GM18909 (cell line): ENCODE results near the gene NFIA.

ENCODE experiments used
- ATAC-seq: cut with Tn5 transposase; IDR thresholded peaks from one replicate; pipeline ENCODE4 v1.9.1; 2021; ENCODE audit warnings: mild to moderate bottlenecking; ENCODE audit not compliant: unreplicated experiment, poor library complexity

The NFIA gene

GRCh38 chr1:61376151-61376550 lies 293.8 kb downstream of the NFIA start:
- ATAC-seq, result no peak

DNA sequence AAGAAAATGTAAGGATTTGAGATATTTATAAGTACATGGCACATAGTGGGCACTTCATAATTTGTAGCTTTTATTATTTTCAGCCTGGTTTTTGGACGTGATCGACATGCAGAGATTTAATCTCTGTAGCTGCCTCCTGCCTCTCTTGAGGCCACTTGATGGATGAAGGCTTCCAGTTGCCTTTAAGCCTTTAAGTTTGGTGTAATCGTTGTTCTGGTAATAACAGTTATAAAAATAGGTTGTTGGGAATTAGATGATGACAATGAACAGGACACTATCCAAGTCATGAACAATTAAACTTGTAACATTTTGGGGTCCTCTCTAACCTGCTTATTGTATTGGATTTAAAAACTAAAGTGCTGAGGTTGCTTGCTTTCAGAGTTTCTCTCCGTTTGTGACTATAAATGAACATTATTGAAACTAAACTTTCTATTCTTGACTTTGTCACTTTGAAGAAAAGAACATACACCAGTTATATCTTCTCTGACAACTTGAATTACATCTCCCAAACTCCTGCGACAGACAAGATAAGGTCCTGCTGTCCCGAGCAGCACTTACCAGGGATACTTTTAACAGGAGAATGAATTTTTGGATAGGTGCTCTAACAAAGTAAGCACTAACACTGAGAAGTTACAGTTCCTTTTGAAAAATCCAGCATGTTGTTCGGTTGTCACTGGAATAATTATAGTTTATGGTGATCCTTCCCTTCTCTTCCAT lies 295.0 kb downstream of the NFIA start:
- ATAC-seq, result no peak

- ATAC-seq, result no peak
Observed at GRCh38 chr1:61378494-61379180, 296.3 kb downstream of the NFIA start.

GRCh38 chr1:61379693-61380092 lies 297.3 kb downstream of the NFIA start:
- no peak for ATAC-seq

DNA sequence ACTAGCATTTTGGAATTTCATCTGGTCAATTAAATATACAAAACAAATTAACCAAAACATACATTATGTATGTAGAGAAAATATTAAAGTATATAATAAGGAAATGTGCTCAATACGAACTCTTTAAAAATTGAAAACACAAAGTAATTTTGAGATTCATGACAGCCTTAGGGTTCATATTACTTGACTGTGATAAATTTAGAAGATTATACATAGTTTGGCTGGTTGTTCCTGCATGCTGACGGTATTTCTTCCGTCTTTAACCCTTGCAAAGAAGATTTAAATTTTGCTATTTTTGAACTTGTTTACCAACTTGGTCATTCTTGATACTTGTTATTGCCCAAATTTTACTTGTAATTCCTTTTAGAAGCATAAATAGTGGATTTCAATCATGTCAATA lies 298.2 kb downstream of the NFIA start:
- no peak for ATAC-seq

DNA sequence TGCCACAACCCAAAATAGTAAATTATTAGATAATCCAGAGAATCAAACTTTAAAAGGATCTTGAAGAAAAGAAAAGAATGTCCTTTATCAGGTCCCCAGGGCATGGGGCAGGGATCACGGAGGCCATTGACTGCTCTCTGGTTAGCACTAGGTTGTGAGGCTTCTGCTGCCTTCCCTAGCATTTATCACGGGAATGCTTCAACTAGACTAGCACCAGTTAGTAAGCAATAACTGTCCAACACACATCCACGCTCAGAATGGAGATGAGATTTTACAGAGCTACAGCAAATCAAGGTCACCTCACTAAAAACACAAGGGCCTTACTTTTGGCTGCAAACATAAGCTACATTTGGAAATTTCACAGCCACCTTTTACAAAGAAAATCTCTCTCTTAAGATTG lies 304.0 kb downstream of the NFIA start:
- no peak for ATAC-seq

DNA sequence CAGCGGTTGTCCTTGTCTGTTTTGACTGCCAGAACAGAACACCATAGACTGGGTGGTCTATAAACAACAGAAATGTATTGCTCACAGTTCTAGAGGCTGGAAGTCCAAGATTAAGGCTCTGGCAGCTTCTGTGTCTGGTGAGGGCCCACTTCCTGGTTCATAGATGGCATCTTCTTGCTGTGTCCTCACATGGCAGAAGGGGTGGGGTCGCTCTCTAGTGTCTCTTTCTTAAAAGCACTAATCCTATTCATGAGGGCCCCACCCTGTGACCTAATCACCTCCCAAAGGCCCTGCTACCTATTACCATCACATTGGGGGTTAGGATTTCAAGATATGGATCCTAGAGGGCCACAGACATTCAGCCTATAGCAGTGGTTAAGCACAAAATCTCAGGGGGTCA lies 304.4 kb downstream of the NFIA start:
- ATAC-seq, result no peak

- ATAC-seq, result no peak
Observed at GRCh38 chr1:61387829-61388228, 305.5 kb downstream of the NFIA start.

GRCh38 chr1:61388566-61388965 lies 306.2 kb downstream of the NFIA start:
- no peak for ATAC-seq

DNA sequence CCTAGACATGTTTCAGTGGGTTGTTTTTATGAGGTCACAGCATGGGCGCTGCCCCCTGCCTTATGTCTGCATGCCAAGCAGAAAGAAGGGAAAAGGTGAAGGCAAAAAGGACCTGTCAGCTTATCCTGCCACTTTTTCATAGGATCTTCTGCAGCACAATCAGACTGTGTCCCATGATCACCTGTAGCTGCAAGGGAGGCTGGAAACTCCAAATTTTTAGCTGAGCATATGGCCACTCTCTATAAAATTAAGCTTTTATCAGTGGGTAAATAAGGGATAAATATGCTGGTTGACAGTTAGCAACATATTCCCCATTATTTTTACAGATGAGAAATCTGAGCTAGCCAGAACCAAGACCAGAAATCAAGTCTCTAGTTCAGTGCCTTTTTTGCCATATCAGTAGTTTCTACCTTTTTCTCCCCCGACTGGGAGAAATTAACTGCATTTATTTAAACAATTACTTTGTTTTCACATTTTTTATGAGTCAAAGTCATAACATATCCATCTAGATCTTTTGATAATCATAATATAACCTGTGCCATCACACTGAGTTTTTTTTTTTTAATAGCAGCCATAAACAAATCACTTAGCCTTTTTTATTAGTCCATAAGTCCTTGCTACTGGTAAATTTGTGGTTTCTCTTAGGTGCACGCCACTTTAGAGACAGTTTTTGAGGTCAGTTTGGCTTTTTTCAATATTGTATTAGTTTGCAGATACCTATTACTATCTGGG lies 307.0 kb downstream of the NFIA start:
- ATAC-seq, result no peak

- ATAC-seq, result no peak
Observed at GRCh38 chr1:61389926-61390845, 307.8 kb downstream of the NFIA start.

GRCh38 chr1:61391730-61392129 lies 309.4 kb downstream of the NFIA start:
- ATAC-seq, result no peak

DNA sequence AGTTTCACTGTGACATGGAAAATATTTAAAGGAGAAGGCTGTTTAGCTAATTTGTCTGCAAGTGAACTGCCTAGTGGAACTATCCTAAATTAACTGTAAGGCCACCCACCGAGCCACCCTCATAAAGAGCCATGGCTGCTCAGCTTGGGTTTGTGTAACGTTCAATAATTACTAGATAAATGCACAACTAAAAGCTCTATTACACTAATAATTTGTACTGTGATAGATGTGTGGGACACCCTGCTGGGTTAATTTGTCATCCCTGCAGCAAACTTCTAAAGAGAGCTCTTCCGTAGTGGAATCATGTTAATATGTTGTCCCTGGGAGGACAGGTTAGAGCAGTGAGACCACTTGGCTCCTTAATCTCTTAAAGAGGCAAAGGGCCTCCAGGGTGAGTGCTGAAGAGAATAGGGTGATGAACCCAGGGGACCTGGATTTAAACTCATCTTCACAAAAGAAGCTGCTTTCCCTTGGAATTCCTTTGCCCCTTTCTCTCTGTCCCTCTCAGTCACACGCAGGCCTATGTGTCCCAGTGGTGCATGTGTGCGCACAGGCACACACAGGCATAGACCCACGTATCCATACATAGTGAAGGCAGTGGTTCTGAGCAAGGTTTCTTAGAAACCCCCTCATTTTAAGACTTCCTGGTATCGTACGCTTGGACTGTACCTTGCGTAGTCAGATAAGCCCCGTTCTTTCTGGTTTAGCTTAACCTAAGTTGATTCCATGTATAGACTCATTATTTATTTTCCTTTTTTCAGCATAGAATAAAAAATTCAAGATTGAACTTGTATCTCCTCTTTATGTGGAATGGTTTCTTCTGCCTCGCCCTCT lies 310.3 kb downstream of the NFIA start:
- ATAC-seq, result no peak

DNA sequence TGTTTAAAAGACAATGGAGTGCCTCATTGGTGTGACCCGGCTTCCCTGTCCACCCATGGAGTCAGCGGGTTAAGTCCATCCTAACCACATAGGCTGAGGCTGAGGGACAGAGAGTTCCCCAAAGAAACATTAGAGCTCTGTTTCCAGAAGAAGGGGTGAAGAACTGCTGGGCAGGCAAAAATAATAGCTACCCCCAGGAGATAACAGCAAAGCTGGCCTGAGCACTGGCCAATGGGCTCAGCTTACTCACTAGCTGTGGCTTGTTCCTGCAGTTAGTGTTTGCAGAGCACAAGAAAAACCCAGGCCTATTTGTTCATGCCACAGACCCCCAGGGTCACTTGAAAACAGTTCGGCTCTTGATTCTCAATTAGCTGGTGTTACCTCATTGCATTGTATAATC lies 311.2 kb downstream of the NFIA start:
- ATAC-seq, result no peak

GRCh38 chr1:61395146-61395800 lies 312.9 kb downstream of the NFIA start:
- no peak for ATAC-seq

DNA sequence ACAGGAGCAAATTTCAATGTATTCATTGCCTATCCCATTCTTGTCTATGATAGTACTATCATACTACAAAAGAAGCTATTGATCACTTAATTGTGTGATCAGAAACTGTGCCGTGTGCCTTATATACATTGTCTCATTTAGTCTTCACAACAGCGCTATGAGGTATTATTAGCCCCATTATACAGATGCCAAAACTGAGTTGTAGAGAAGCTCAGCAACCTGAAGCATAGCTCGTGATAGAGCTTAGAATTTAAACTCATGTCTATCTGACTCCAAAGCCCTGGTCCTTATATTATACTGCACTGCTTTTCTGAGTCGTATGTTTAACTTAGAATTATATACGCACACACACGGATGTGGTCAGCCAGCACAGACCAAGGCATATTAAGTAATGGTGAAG lies 315.1 kb downstream of the NFIA start:
- ATAC-seq, result no peak

DNA sequence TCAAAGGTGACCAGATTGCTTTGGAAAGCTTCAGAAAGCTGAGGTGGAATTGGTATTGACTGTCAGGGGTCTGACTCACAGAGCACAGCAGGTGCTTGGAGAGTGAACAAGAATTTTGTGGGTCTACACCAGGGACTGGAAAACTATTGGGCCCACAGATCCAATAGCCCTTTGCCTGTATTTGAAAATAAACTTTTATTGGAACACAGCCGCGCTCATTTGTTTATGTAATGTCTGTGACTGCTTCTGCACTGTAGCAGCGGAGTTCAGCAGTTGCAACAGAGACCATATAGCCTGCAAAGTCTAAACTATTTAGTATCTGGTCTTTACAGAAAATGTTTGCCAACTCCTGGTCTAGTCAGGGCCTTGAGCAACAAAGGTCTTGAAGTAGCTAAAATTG lies 315.6 kb downstream of the NFIA start:
- ATAC-seq, result no peak

- no peak for ATAC-seq
Observed at GRCh38 chr1:61399199-61399598, 316.8 kb downstream of the NFIA start.

- no peak for ATAC-seq
Observed at GRCh38 chr1:61400131-61400770, 317.9 kb downstream of the NFIA start.
